SK-N-SH treated with all-trans-retinoic acid at 6 μM for 48 hours (cell line): Measurements from ENCODE around the gene EPB41L2.

Experiments
- ARNTL ChIP-seq: fragments of 450-650 bp; formaldehyde crosslinking; IDR thresholded peaks from 2 replicates; pipeline ENCODE4 v1.5.0; 2020; ENCODE audit warnings: low read depth, mild to moderate bottlenecking, moderate library complexity, borderline replicate concordance
- CREB5 ChIP-seq: fragments of 250-450 bp; sonication (Bioruptor Pico); IDR thresholded peaks from 2 replicates; pipeline ENCODE4 v1.5.1; 2020; ENCODE audit warnings: low read depth, mild to moderate bottlenecking, moderate library complexity
- CSDC2 ChIP-seq: fragments of 250-450 bp; sonication (Bioruptor Pico); IDR thresholded peaks from 2 replicates; pipeline ENCODE4 v1.5.0; 2020; ENCODE audit warnings: mild to moderate bottlenecking, moderate library complexity
- POU6F1 ChIP-seq: fragments of 250-450 bp; sonication (Bioruptor Pico); IDR thresholded peaks from 2 replicates; pipeline ENCODE4 v1.8.0; 2021; ENCODE audit warnings: low read depth, mild to moderate bottlenecking, moderate library complexity, borderline replicate concordance
- PPARA ChIP-seq: fragments of 250-450 bp; sonication (Bioruptor Pico); IDR thresholded peaks from 2 replicates; pipeline ENCODE4 v1.5.0; 2020; ENCODE audit warnings: mild to moderate bottlenecking, borderline replicate concordance
- TOX ChIP-seq: fragments of 250-450 bp; sonication (Bioruptor Pico); IDR thresholded peaks from 2 replicates; pipeline ENCODE4 v1.8.0; 2021; ENCODE audit warnings: mild to moderate bottlenecking, moderate library complexity, borderline replicate concordance
- ZNF565 ChIP-seq: fragments of 450-650 bp; formaldehyde crosslinking; conservative IDR thresholded peaks from 2 replicates; pipeline ENCODE4 v1.5.0; 2020; ENCODE audit warnings: low read depth, mild to moderate bottlenecking, moderate library complexity

- TF ChIP-seq CREB5 (CRISPR knock-in tag), result no peak
- no peak for TF ChIP-seq PPARA (CRISPR knock-in tag)
- TF ChIP-seq TOX, result no peak
- no peak for TF ChIP-seq ARNTL
- no peak for TF ChIP-seq CSDC2
- TF ChIP-seq ZNF565, result no peak
- no peak for TF ChIP-seq POU6F1 (CRISPR knock-in tag)
Observed at GRCh38 chr6:130843575-130844320, 219.3 kb downstream of the EPB41L2 start.
